Smooth muscle cell of bladder (primary cell): ENCODE measurements around the gene FLT4. TPM values are rescaled to one million over a fixed set of nuclear protein-coding genes. Genes with fewer than 3 reads are reported as not detected.

Source experiments
- total RNA-seq: library from RNA; depleted of rRNA; stranded (reverse); fragments of >200 nt; gene quantifications from 2 replicates; pipeline ENCODE4 v1.2.3, GENCODE V29; 2014

FLT4 gene
- under 0.01 and 0.37 TPM in 2 replicates for total RNA-seq

DNA sequence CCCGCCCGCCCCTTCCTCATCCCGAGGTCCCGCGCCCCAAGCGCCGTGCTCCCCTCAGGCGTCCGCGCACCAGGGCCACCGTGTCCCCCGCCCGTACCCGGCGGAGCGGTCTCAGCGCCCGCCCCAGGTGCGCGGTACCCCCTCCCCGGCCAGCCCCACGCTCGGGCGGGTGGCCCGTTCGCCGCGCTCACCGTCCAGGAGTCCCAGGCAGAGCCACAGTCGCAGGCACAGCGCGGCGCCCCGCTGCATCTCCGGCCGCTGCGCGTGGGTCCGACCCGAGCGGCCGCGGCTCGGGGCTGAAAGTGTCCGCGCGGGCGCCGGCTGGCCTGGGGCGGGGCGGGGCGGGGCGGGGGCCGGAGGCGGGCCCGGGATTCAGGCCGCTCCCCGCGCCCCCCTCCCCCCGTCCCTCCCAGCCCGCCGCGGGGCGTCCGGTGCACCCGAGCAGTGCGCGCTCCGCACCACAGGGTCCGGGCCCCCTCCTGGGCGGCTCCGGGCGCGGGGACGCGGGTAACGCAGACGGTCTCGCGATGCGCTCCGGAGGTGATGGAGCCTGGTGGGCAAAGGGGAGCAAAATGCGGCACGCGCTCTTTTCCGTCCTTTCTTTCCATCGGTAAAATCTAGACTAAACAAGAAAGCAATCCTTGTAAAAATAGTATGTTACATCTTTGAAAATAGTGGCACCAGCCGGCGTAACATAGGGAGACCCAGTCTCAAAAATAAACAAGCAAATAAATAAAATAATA, at the start of gene FLT4:
Gene FLT4 (minus strand): TSS at position 304 of the 743 bp plus-strand sequence. CDS start 55 bp downstream, at position 249.

DNA sequence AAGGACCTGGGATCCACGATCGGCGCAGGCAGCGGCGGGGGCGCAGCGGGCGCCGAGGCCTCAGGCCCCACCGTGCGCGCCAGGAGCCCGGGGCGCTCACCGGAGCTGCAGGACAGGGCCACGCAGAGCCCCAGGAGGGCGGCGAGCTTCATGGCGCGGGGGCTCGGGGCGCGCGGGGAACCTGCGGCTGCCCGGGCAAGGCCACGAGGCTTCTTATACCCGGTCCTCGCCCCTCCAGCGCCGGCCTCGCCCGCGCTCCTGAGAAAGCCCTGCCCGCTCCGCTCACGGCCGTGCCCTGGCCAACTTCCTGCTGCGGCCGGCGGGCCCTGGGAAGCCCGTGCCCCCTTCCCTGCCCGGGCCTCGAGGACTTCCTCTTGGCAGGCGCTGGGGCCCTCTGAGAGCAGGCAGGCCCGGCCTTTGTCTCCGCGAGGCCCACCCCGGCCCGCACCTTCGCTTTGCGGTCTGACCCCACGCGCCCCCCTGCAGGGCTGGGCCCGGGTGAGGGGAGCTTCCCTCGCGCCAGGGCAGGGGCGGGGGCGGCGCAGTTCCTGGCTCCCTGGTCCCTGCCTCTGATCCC, 58.0 kb downstream of the FLT4 start, which contains the start of gene SCGB3A1:
Gene SCGB3A1 (minus strand): TSS at position 189 of the 577 bp plus-strand sequence. CDS start 37 bp downstream, at position 152.

Other genes starting within 250 kb of the FLT4 start
- 7.5 and 7.6 TPM in 2 replicates for gene CNOT6, start 155.2 kb downstream of the FLT4 start, total RNA-seq
- gene SCGB3A1, start 58.1 kb downstream of the FLT4 start, total RNA-seq, result not detected in 2 replicates
- not detected in 2 replicates for gene OR2Y1, start 90.5 kb upstream of the FLT4 start, total RNA-seq
- gene MGAT1, start 153.2 kb upstream of the FLT4 start, total RNA-seq, result 71.5 and 103 TPM in 2 replicates
- 16.6 and 19.0 TPM in 2 replicates for gene ZFP62, start 211.7 kb upstream of the FLT4 start, total RNA-seq
- not detected in 2 replicates for gene BTNL8, start 249.6 kb upstream of the FLT4 start, total RNA-seq